Glutamatergic neuron (in vitro differentiated cells): ENCODE measurements around the gene FRAS1. TPM values are rescaled to one million over a fixed set of nuclear protein-coding genes. Genes with fewer than 3 reads are reported as not detected.
"Not testable (repeated sequence)": the region's sequence is repeated elsewhere in the genome, so short reads cannot be mapped to it uniquely, and the experiment has no call there.

Experiments
- DNase-seq: peaks from one replicate; pipeline ENCODE4 v3.0.0; 2022
- H3K27ac Mint-ChIP-seq: one replicate; pipeline ENCODE4 v1.8.0; 2020; ENCODE audit warnings: mild to moderate bottlenecking, mixed read lengths, inconsistent platforms; ENCODE audit not compliant: unreplicated experiment
- H3K27me3 Mint-ChIP-seq: one replicate; pipeline ENCODE4 v1.8.0; 2020; ENCODE audit warnings: mild to moderate bottlenecking, moderate library complexity, mixed read lengths, inconsistent platforms; ENCODE audit not compliant: unreplicated experiment
- H3K36me3 Mint-ChIP-seq: one replicate; pipeline ENCODE4 v1.8.0; 2020; ENCODE audit warnings: mild to moderate bottlenecking, mixed read lengths, inconsistent platforms; ENCODE audit not compliant: unreplicated experiment
- H3K4me1 Mint-ChIP-seq: one replicate; pipeline ENCODE4 v1.8.0; 2020; ENCODE audit warnings: mild to moderate bottlenecking, low read depth, mixed read lengths, inconsistent platforms; ENCODE audit not compliant: unreplicated experiment
- H3K4me3 Mint-ChIP-seq: one replicate; pipeline ENCODE4 v1.8.0; 2020; ENCODE audit warnings: mild to moderate bottlenecking, mixed read lengths, inconsistent platforms; ENCODE audit not compliant: unreplicated experiment
- H3K9me3 Mint-ChIP-seq: one replicate; pipeline ENCODE4 v1.8.0; 2020; ENCODE audit warnings: mild to moderate bottlenecking, moderate library complexity, mixed read lengths, inconsistent platforms; ENCODE audit not compliant: unreplicated experiment
- CTCF ChIP-seq: fragments of 200-600 bp; sonication (generic); IDR thresholded peaks from one replicate; pipeline ENCODE4 v1.5.0; 2021; ENCODE audit not compliant: partially characterized antibody, unreplicated experiment
- total RNA-seq: library from RNA; stranded (reverse); fragmentation: NEBNext Ultra II Directional; extraction: Animal tissue kit (Norgen Biotek cat#: 25700); gene quantifications from one replicate; pipeline ENCODE4 v1.2.1, GENCODE V29; 2021; ENCODE audit not compliant: unreplicated experiment

Gene FRAS1
- total RNA-seq, 1 donor from 2014 or later: 18.7 TPM

GRCh38 chr4:78268597-78268996, 211.5 kb downstream of the FRAS1 start:
- DNase-seq: no peak
- Mint-ChIP-seq H3K4me1 (no peaks in the 10 kb centered on the region), H3K27ac (no peak overlapping the region), H3K36me3 (peaks cover 7% of the 10 kb centered on the region), H3K9me3 (peaks cover 4% of the 10 kb centered on the region), H3K27me3 (peaks cover 2% of the 10 kb centered on the region), H3K4me3 (no peak overlapping the region)
- no peak for TF ChIP-seq CTCF

- not testable (repeated sequence) for H3K4me1 Mint-ChIP-seq, H3K9me3 Mint-ChIP-seq, H3K36me3 Mint-ChIP-seq, H3K27me3 Mint-ChIP-seq, H3K4me3 Mint-ChIP-seq, H3K27ac Mint-ChIP-seq, DNase-seq
Measured at GRCh38 chr4:78275450-78275849, 218.3 kb downstream of the FRAS1 start.

- Mint-ChIP-seq H3K9me3 (no peaks in the 10 kb centered on the region), H3K4me1 (no peaks in the 10 kb centered on the region), H3K27me3 (no peaks in the 10 kb centered on the region), H3K27ac (no peak overlapping the region), H3K36me3 (no peaks in the 10 kb centered on the region), H3K4me3 (no peak overlapping the region)
- TF ChIP-seq CTCF: no peak
- no peak for DNase-seq
Measured at GRCh38 chr4:78286281-78286680, 229.2 kb downstream of the FRAS1 start.

GRCh38 chr4:78288327-78288726, 231.2 kb downstream of the FRAS1 start:
- TF ChIP-seq CTCF: no peak
- Mint-ChIP-seq H3K9me3 (no peaks in the 10 kb centered on the region), H3K27me3 (no peaks in the 10 kb centered on the region), H3K36me3 (no peaks in the 10 kb centered on the region), H3K4me1 (no peaks in the 10 kb centered on the region), H3K4me3 (no peak overlapping the region), H3K27ac (no peak overlapping the region)
- DNase-seq: no peak

GRCh38 chr4:78291277-78291676, 234.2 kb downstream of the FRAS1 start:
- no peaks in the 10 kb centered on the region for H3K27me3 Mint-ChIP-seq
- H3K27ac Mint-ChIP-seq: no peak overlapping the region
- no peaks in the 10 kb centered on the region for H3K36me3 Mint-ChIP-seq
- no peaks in the 10 kb centered on the region for H3K4me1 Mint-ChIP-seq
- H3K9me3 Mint-ChIP-seq: no peaks in the 10 kb centered on the region
- H3K4me3 Mint-ChIP-seq: no peak overlapping the region
- TF ChIP-seq CTCF: no peak
- DNase-seq: no peak

GRCh38 chr4:78292341-78292740, 235.2 kb downstream of the FRAS1 start:
- no peaks in the 10 kb centered on the region for H3K36me3 Mint-ChIP-seq
- H3K4me3 Mint-ChIP-seq: no peak overlapping the region
- no peaks in the 10 kb centered on the region for H3K9me3 Mint-ChIP-seq
- no peak for DNase-seq
- H3K4me1 Mint-ChIP-seq: no peaks in the 10 kb centered on the region
- no peaks in the 10 kb centered on the region for H3K27me3 Mint-ChIP-seq
- H3K27ac Mint-ChIP-seq: no peak overlapping the region
- no peak for TF ChIP-seq CTCF
